ENCODE results near the gene HEATR9.

Gene HEATR9

GRCh38 chr17:35875800-35876139, 7.1 kb upstream of the HEATR9 start:
- TF ChIP-seq TOX (CRISPR knock-in tag; IDR thresholded peaks at IDR 0.05; ENCODE audit: borderline replicate concordance) (no peak), ISL1 (CRISPR knock-in tag; IDR thresholded peaks at IDR 0.05) (no peak), BACH2 (CRISPR knock-in tag; IDR thresholded peaks at IDR 0.05; ENCODE audit: borderline replicate concordance) (no peak), PATZ1 (CRISPR knock-in tag; IDR thresholded peaks at IDR 0.05; ENCODE audit: borderline replicate concordance) (no peak), CREB5 (CRISPR knock-in tag; IDR thresholded peaks at IDR 0.05; ENCODE audit: low read depth) (no peak), ZNF565 (CRISPR knock-in tag; conservative IDR thresholded peaks at IDR 0.05; ENCODE audit: low read depth) (no peak), ARNTL (CRISPR knock-in tag; IDR thresholded peaks at IDR 0.05; ENCODE audit: borderline replicate concordance, low read depth) (no peak), ZNF8 (CRISPR knock-in tag; IDR thresholded peaks at IDR 0.05) (no peak), ZNF70 (CRISPR knock-in tag; IDR thresholded peaks at IDR 0.05) (no peak), RARB (CRISPR knock-in tag; IDR thresholded peaks at IDR 0.05) (no peak)
- TF ChIP-seq, protein P1, sequence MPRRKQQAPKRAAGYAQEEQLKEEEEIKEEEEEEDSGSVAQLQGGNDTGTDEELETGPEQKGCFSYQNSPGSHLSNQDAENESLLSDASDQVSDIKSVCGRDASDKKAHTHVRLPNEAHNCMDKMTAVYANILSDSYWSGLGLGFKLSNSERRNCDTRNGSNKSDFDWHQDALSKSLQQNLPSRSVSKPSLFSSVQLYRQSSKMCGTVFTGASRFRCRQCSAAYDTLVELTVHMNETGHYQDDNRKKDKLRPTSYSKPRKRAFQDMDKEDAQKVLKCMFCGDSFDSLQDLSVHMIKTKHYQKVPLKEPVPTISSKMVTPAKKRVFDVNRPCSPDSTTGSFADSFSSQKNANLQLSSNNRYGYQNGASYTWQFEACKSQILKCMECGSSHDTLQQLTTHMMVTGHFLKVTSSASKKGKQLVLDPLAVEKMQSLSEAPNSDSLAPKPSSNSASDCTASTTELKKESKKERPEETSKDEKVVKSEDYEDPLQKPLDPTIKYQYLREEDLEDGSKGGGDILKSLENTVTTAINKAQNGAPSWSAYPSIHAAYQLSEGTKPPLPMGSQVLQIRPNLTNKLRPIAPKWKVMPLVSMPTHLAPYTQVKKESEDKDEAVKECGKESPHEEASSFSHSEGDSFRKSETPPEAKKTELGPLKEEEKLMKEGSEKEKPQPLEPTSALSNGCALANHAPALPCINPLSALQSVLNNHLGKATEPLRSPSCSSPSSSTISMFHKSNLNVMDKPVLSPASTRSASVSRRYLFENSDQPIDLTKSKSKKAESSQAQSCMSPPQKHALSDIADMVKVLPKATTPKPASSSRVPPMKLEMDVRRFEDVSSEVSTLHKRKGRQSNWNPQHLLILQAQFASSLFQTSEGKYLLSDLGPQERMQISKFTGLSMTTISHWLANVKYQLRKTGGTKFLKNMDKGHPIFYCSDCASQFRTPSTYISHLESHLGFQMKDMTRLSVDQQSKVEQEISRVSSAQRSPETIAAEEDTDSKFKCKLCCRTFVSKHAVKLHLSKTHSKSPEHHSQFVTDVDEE (CRISPR knock-in tag; IDR thresholded peaks at IDR 0.05) = no peak
- no peak for ATAC-seq

- no peak for TF ChIP-seq ZNF70 (CRISPR knock-in tag; IDR thresholded peaks at IDR 0.05)
- no peak for TF ChIP-seq ZFP3 (CRISPR knock-in tag; IDR thresholded peaks at IDR 0.05)
- no peak for TF ChIP-seq BACH2 (CRISPR knock-in tag; IDR thresholded peaks at IDR 0.05; ENCODE audit: borderline replicate concordance)
- TF ChIP-seq ZNF8 (CRISPR knock-in tag; IDR thresholded peaks at IDR 0.05) = no peak
- no peak for TF ChIP-seq TCF4 (CRISPR knock-in tag; IDR thresholded peaks at IDR 0.05; ENCODE audit: borderline replicate concordance)
- TF ChIP-seq PATZ1 (CRISPR knock-in tag; IDR thresholded peaks at IDR 0.05; ENCODE audit: borderline replicate concordance) = no peak
- TF ChIP-seq TOX (CRISPR knock-in tag; IDR thresholded peaks at IDR 0.05; ENCODE audit: borderline replicate concordance) = no peak
- no peak for TF ChIP-seq CSDC2 (CRISPR knock-in tag; IDR thresholded peaks at IDR 0.05)
- TF ChIP-seq ZFP30 (CRISPR knock-in tag; IDR thresholded peaks at IDR 0.05) = no peak
- ATAC-seq = no peak
Observed at GRCh38 chr17:35875072-35875799, 6.5 kb upstream of the HEATR9 start.

DNA sequence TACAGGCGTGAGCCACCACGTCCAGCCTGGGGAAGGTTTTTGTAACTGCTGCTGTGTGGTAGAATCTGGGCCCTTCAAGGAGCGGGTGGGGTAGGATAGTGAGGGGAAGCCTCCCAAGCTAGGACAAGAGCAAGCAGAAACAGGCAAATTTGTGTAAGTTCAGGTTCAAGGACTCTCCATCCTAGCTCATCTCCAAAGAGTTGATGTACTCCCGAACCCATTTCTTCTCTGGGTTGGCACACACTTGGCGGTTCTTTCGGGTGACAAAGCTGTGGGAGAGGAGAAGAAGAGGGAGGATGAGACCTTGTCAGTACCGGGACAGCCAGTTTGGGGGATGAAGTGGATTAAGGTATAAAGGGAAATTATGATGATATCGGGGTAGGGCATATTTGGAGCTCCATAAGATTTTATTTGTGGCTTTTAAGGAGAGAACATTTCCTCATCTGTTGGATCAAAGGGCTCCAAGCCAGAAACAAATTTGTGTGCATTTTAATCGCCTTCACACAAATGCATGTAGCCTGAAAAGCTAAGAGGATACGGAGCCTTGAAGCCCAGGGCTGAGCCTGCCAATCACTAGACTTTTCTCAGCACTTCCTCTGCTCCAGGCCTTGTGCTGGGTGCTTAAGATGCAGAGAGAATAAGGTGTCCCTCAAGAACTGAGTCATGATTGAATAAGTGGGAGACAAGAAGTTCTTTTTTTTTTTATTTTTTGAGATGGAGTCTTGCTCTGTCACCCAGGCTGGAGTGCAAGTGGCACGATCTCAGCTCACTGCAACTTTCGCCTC, 3.7 kb upstream of the HEATR9 start:
- TF ChIP-seq ZNF70 (CRISPR knock-in tag; IDR thresholded peaks at IDR 0.05) = no peak
- no peak for TF ChIP-seq CREB5 (CRISPR knock-in tag; IDR thresholded peaks at IDR 0.05; ENCODE audit: low read depth)
- TF ChIP-seq SNAI2 (CRISPR knock-in tag; IDR thresholded peaks at IDR 0.05) = no peak
- TF ChIP-seq ESRRG (CRISPR knock-in tag; IDR thresholded peaks at IDR 0.05) = no peak
- no peak for TF ChIP-seq PATZ1 (CRISPR knock-in tag; IDR thresholded peaks at IDR 0.05; ENCODE audit: borderline replicate concordance)
- TF ChIP-seq TOX (CRISPR knock-in tag; IDR thresholded peaks at IDR 0.05; ENCODE audit: borderline replicate concordance) = no peak
- TF ChIP-seq BACH2 (CRISPR knock-in tag; IDR thresholded peaks at IDR 0.05; ENCODE audit: borderline replicate concordance) = no peak
- TF ChIP-seq ZNF565 (CRISPR knock-in tag; conservative IDR thresholded peaks at IDR 0.05; ENCODE audit: low read depth) = no peak
- no peak for ATAC-seq
